Medulla oblongata (tissue), 1 donor: Measurements from ENCODE around the gene SERPINA7.
"Not testable (repeated sequence)": the region's sequence is repeated elsewhere in the genome, so short reads cannot be mapped to it uniquely, and the experiment has no call there.

Experiments used
- DNase-seq: peaks from one replicate; pipeline ENCODE4 v3.0.0-alpha.2; 2015; ENCODE audit errors: extremely low spot score

Gene SERPINA7

GRCh38 chrX:106038625-106039024, at the start of gene SERPINA7:
Gene SERPINA7, minus strand, starts transcription at chrX:106038727. Its CDS starts 1,669 bp downstream, at chrX:106037058.
- DNase-seq: no peak

- DNase-seq: no peak
Measured at GRCh38 chrX:106069048-106069447, 30.5 kb upstream of the SERPINA7 start.

- DNase-seq: no peak
Measured at GRCh38 chrX:106050054-106050453, 11.5 kb upstream of the SERPINA7 start.

- DNase-seq: no peak
Measured at GRCh38 chrX:106042296-106042695, 3.8 kb upstream of the SERPINA7 start.

- DNase-seq: no peak
Measured at GRCh38 chrX:106040861-106041260, 2.3 kb upstream of the SERPINA7 start.

- no peak for DNase-seq
Measured at GRCh38 chrX:106039920-106040319, 1.4 kb upstream of the SERPINA7 start.

GRCh38 chrX:106037835-106038473, 573 bp downstream of the SERPINA7 start:
- no peak for DNase-seq

- no peak for DNase-seq
Measured at GRCh38 chrX:106036716-106037115, 1.8 kb downstream of the SERPINA7 start.

- DNase-seq: no peak
Measured at GRCh38 chrX:106035064-106035463, 3.5 kb downstream of the SERPINA7 start.

- DNase-seq: no peak
Measured at GRCh38 chrX:106023947-106024346, 14.6 kb downstream of the SERPINA7 start.

GRCh38 chrX:106022238-106022637, 16.3 kb downstream of the SERPINA7 start:
- no peak for DNase-seq

GRCh38 chrX:106014119-106014775, 24.3 kb downstream of the SERPINA7 start:
- DNase-seq: no peak

GRCh38 chrX:106009145-106009544, 29.4 kb downstream of the SERPINA7 start:
- DNase-seq: no peak

- DNase-seq: no peak
Measured at GRCh38 chrX:106007815-106008214, 30.7 kb downstream of the SERPINA7 start.

GRCh38 chrX:106005684-106006083, 32.8 kb downstream of the SERPINA7 start:
- DNase-seq: no peak

GRCh38 chrX:106000609-106001008, 37.9 kb downstream of the SERPINA7 start:
- not testable (repeated sequence) for DNase-seq

- no peak for DNase-seq
Measured at GRCh38 chrX:106000203-106000602, 38.3 kb downstream of the SERPINA7 start.

GRCh38 chrX:105999294-105999693, 39.2 kb downstream of the SERPINA7 start:
- no peak for DNase-seq

GRCh38 chrX:105988487-105988886, 50.0 kb downstream of the SERPINA7 start:
- DNase-seq: not testable (repeated sequence)
